H9 (cell line): Measurements from ENCODE around the gene XDH. TPM values are rescaled to one million over a fixed set of nuclear protein-coding genes. Genes with fewer than 3 reads are reported as not detected.

Source experiments
- DNase-seq: peaks from one replicate; pipeline ENCODE4 v3.0.0-alpha.2; 2017
- H2AFZ ChIP-seq: one replicate; pipeline ENCODE4 v1.6.1; 2013; ENCODE audit warnings: mild to moderate bottlenecking, low read length, control low read depth, moderate library complexity
- H2AK5ac ChIP-seq: 2 replicates; pipeline ENCODE4 v1.6.1; 2013; ENCODE audit warnings: low read length, control low read depth, mixed read lengths; ENCODE audit not compliant: insufficient read length
- H2BK120ac ChIP-seq: one replicate; pipeline ENCODE4 v1.6.1; 2013; ENCODE audit warnings: low read depth, mild to moderate bottlenecking, low read length, control low read depth, inconsistent platforms; ENCODE audit not compliant: poor library complexity, severe bottlenecking
- H2BK12ac ChIP-seq: 2 replicates; pipeline ENCODE4 v1.6.1; 2013; ENCODE audit warnings: low read length, control low read depth, mixed read lengths, low read depth; ENCODE audit not compliant: insufficient read length
- H2BK15ac ChIP-seq: 2 replicates; pipeline ENCODE4 v1.6.1; 2013; ENCODE audit warnings: low read depth, low read length, control low read depth
- H2BK20ac ChIP-seq: one replicate; pipeline ENCODE4 v1.6.1; 2013; ENCODE audit warnings: low read depth, mild to moderate bottlenecking, low read length, control low read depth, inconsistent platforms; ENCODE audit not compliant: poor library complexity, severe bottlenecking
- H2BK5ac ChIP-seq: 2 replicates; pipeline ENCODE4 v1.6.1; 2013; ENCODE audit warnings: low read length, control low read depth, mixed read lengths; ENCODE audit not compliant: insufficient read length
- H3K14ac ChIP-seq: 2 replicates; pipeline ENCODE4 v1.6.1; 2013; ENCODE audit warnings: low read length, control low read depth; ENCODE audit not compliant: insufficient read depth
- H3K18ac ChIP-seq: 2 replicates; pipeline ENCODE4 v1.6.1; 2013; ENCODE audit warnings: low read depth, mild to moderate bottlenecking, mixed read lengths, low read length, control low read depth; ENCODE audit not compliant: insufficient read length
- H3K23ac ChIP-seq: 2 replicates; pipeline ENCODE4 v1.6.1; 2013; ENCODE audit warnings: low read length, control low read depth, mixed read lengths, low read depth; ENCODE audit not compliant: insufficient read length
- H3K23me2 ChIP-seq: 2 replicates; pipeline ENCODE4 v1.6.1; 2013; ENCODE audit warnings: low read depth, mild to moderate bottlenecking, mixed read lengths, low read length, control low read depth; ENCODE audit not compliant: insufficient read length, poor library complexity, severe bottlenecking
- H3K27ac ChIP-seq: 2 replicates; pipeline ENCODE4 v1.5.1; 2013; ENCODE audit warnings: low read length, control low read depth, mixed read lengths, low read depth; ENCODE audit not compliant: insufficient read length
- H3K27me3 ChIP-seq: 2 replicates; pipeline ENCODE4 v1.6.1; 2013; ENCODE audit warnings: low read length, control low read depth, inconsistent platforms; ENCODE audit not compliant: insufficient read depth
- H3K4ac ChIP-seq: 2 replicates; pipeline ENCODE4 v1.6.1; 2013; ENCODE audit warnings: low read depth, mild to moderate bottlenecking, control low read depth, inconsistent platforms, low read length, moderate library complexity
- H3K4me1 ChIP-seq: 2 replicates; pipeline ENCODE4 v1.6.1; 2013; ENCODE audit warnings: low read length, control low read depth, inconsistent platforms; ENCODE audit not compliant: insufficient read depth
- H3K4me2 ChIP-seq: 2 replicates; pipeline ENCODE4 v1.6.1; 2013; ENCODE audit warnings: low read length, control low read depth, mixed read lengths; ENCODE audit not compliant: insufficient read length, insufficient read depth
- H3K56ac ChIP-seq: 2 replicates; pipeline ENCODE4 v1.6.1; 2013; ENCODE audit warnings: low read depth, mild to moderate bottlenecking, mixed read lengths, low read length, control low read depth; ENCODE audit not compliant: insufficient read length
- H3K79me1 ChIP-seq: 2 replicates; pipeline ENCODE4 v1.6.1; 2013; ENCODE audit warnings: low read depth, mild to moderate bottlenecking, moderate library complexity, low read length, control low read depth, inconsistent platforms; ENCODE audit not compliant: insufficient read depth, poor library complexity, severe bottlenecking
- H3K79me2 ChIP-seq: 2 replicates; pipeline ENCODE4 v1.6.1; 2013; ENCODE audit warnings: low read length, control low read depth, inconsistent platforms; ENCODE audit not compliant: insufficient read depth
- H3K9ac ChIP-seq: 2 replicates; pipeline ENCODE4 v1.6.1; 2013; ENCODE audit warnings: low read length, control low read depth, mixed read lengths; ENCODE audit not compliant: insufficient read length; ENCODE audit errors: extremely low read depth
- H3K9me3 ChIP-seq: one replicate; pipeline ENCODE4 v1.6.1; 2013; ENCODE audit warnings: low read depth, low read length, inconsistent platforms; ENCODE audit not compliant: control insufficient read depth
- H3T11ph ChIP-seq: one replicate; pipeline ENCODE4 v1.6.1; 2013; ENCODE audit warnings: mild to moderate bottlenecking, low read length, control low read depth, inconsistent platforms
- H4K20me1 ChIP-seq: one replicate; pipeline ENCODE4 v1.6.1; 2013; ENCODE audit not compliant: control insufficient read depth, insufficient read length, insufficient read depth
- H4K5ac ChIP-seq: 2 replicates; pipeline ENCODE4 v1.6.1; 2013; ENCODE audit warnings: low read depth, mild to moderate bottlenecking, mixed read lengths, low read length, control low read depth; ENCODE audit not compliant: insufficient read length
- H4K8ac ChIP-seq: replicated peaks from 2 replicates; pipeline ENCODE4 v1.6.1; 2013; ENCODE audit warnings: low read length, control low read depth, mixed read lengths, low read depth; ENCODE audit not compliant: insufficient read length
- H4K91ac ChIP-seq: 2 replicates; pipeline ENCODE4 v1.6.1; 2013; ENCODE audit warnings: low read depth, mild to moderate bottlenecking, moderate library complexity, mixed read lengths, low read length, control low read depth; ENCODE audit not compliant: insufficient read length
- H3K27ac Mint-ChIP-seq, 3 experiments: 2 replicates in 2 of 3; 3 replicates in 1 of 3; pipeline ENCODE4 v1.8.0; 2020 to 2021; ENCODE audit warnings: mixed read lengths in 3 of 3, mild to moderate bottlenecking in 1 of 3, moderate library complexity in 1 of 3
- H3K27me3 Mint-ChIP-seq: 2 replicates; pipeline ENCODE4 v1.8.0; 2021; ENCODE audit warnings: low read depth, mild to moderate bottlenecking, moderate library complexity, mixed read lengths
- H3K36me3 Mint-ChIP-seq, 3 experiments: 2 replicates in 2 of 3; 3 replicates in 1 of 3; pipeline ENCODE4 v1.8.0; 2020 to 2021; ENCODE audit warnings: low read depth in 3 of 3, mixed read lengths in 3 of 3; ENCODE audit not compliant: insufficient read depth in 1 of 3
- H3K4me1 Mint-ChIP-seq, 2 experiments: 2 replicates each; pipeline ENCODE4 v1.8.0; 2020; ENCODE audit warnings: mixed read lengths in 2 of 2
- H3K4me3 Mint-ChIP-seq, 2 experiments: 2 replicates in 1 of 2; 3 replicates in 1 of 2; pipeline ENCODE4 v1.8.0; 2020 to 2021; ENCODE audit warnings: mild to moderate bottlenecking in 2 of 2, mixed read lengths in 2 of 2, moderate library complexity in 1 of 2
- H3K9me3 Mint-ChIP-seq, 2 experiments: 2 replicates in 1 of 2; 3 replicates in 1 of 2; pipeline ENCODE4 v1.8.0; 2020; ENCODE audit warnings: mild to moderate bottlenecking in 2 of 2, mixed read lengths in 2 of 2, moderate library complexity in 1 of 2
- WGBS: extraction: QIAGEN DNeasy Blood & Tissue Kit; methylation state at CpG from one replicate; pipeline ENCODE4 v1.1.7; 2013; ENCODE audit warnings: missing lambda C conversion rate, low lambda C conversion rate, mixed read lengths; ENCODE audit not compliant: insufficient read length; ENCODE audit errors: extremely low coverage; 5-methylcytosine and 5-hydroxymethylcytosine counted together
- total RNA-seq: library from RNA; stranded (reverse); gene quantifications from 2 replicates; pipeline ENCODE4 v1.2.1, GENCODE V29; 2021
- TF ChIP-seq, protein P1 (sequence below): fragments of 200-600 bp; sonication (generic); conservative IDR thresholded peaks from 3 replicates; pipeline ENCODE4 v1.8.0; 2021; ENCODE audit warnings: antibody characterized with exemption, mild to moderate bottlenecking

Gene XDH
- total RNA-seq, 1 experiment from 2014 or later: 1.4 TPM

DNA sequence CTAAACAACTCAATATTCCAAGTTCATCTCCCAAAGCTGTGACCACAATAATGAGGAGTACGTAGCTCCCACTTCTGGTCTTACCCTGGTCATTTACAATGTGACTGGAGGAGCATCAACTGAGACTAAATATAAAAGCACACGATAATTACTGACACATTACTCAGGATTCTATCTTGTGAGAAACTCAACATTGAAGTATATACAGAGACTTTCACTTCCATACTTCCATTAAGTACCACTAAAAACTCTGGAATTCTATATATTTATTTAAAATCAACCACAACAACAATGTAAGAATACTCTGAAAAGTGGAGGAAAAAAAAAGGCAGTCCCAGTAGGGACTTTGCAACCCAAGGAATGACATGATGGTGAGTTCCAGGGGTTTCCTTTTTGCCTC lies 61.4 kb downstream of the XDH start:
- no CpG with 5 or more reads among the region's 2 CpGs for WGBS
- no peaks in the 10 kb centered on the region for H3K9me3 Mint-ChIP-seq
- H2BK5ac ChIP-seq: no peak overlapping the region

More for the DNA sequence above, 61.4 kb downstream of the XDH start:
- Histone ChIP-seq H3T11ph (no peak overlapping the region), H4K8ac (no peak overlapping the region), H3K4me2 (no peak overlapping the region), H3K4ac (no peak overlapping the region), H3K14ac (no peak overlapping the region), H3K4me1 (no peaks in the 10 kb centered on the region), H2BK120ac (no peak overlapping the region), H3K79me1 (no peaks in the 10 kb centered on the region), H3K56ac (no peak overlapping the region), H3K27me3 (no peaks in the 10 kb centered on the region), H3K23ac (no peak overlapping the region), H3K9me3 (no peaks in the 10 kb centered on the region), H3K27ac (no peak overlapping the region), H3K9ac (no peak overlapping the region), H2AK5ac (no peak overlapping the region), H3K23me2 (no peaks in the 10 kb centered on the region), H2BK12ac (no peak overlapping the region), H2BK20ac (no peak overlapping the region), H4K5ac (no peak overlapping the region), H3K79me2 (no peaks in the 10 kb centered on the region), H4K20me1 (no peaks in the 10 kb centered on the region), H2BK15ac (no peak overlapping the region), H2AFZ (no peak overlapping the region), H4K91ac (no peak overlapping the region), H3K18ac (no peak overlapping the region)
- Mint-ChIP-seq H3K4me3 (no peak overlapping the region), H3K27me3 (no peaks in the 10 kb centered on the region), H3K27ac (no peak overlapping the region), H3K4me1 (peaks cover 2 to 4% of the 10 kb centered on the region in 2 experiments), H3K36me3 (no peaks in the 10 kb centered on the region; a peak in 1 of 7 replicates)
- no peak for DNase-seq
- TF ChIP-seq, protein P1, sequence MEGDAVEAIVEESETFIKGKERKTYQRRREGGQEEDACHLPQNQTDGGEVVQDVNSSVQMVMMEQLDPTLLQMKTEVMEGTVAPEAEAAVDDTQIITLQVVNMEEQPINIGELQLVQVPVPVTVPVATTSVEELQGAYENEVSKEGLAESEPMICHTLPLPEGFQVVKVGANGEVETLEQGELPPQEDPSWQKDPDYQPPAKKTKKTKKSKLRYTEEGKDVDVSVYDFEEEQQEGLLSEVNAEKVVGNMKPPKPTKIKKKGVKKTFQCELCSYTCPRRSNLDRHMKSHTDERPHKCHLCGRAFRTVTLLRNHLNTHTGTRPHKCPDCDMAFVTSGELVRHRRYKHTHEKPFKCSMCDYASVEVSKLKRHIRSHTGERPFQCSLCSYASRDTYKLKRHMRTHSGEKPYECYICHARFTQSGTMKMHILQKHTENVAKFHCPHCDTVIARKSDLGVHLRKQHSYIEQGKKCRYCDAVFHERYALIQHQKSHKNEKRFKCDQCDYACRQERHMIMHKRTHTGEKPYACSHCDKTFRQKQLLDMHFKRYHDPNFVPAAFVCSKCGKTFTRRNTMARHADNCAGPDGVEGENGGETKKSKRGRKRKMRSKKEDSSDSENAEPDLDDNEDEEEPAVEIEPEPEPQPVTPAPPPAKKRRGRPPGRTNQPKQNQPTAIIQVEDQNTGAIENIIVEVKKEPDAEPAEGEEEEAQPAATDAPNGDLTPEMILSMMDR: no peak
